ENCODE data around the gene CPNE2.

DNA sequence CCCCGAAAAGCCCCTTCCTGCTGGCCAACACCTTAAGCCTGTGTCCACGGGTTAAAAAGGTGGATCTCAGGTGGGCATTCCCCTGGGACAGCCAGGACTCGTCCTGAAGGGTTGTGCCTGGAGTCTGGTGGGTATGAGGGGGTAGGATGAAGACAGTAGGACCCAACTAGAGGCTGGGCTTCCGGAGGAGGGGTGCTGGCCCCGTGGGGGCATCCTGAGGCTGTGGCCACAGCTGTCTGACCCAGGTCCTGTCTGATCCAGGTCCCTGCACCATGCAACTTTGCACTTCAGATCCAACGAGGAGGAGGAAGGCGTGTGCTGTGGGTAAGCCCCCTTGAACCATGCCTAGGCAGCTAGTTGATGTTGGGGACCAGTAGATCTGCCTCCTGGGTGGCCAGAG lies 37.6 kb upstream of the CPNE2 start:
- TF ChIP-seq, protein P1, sequence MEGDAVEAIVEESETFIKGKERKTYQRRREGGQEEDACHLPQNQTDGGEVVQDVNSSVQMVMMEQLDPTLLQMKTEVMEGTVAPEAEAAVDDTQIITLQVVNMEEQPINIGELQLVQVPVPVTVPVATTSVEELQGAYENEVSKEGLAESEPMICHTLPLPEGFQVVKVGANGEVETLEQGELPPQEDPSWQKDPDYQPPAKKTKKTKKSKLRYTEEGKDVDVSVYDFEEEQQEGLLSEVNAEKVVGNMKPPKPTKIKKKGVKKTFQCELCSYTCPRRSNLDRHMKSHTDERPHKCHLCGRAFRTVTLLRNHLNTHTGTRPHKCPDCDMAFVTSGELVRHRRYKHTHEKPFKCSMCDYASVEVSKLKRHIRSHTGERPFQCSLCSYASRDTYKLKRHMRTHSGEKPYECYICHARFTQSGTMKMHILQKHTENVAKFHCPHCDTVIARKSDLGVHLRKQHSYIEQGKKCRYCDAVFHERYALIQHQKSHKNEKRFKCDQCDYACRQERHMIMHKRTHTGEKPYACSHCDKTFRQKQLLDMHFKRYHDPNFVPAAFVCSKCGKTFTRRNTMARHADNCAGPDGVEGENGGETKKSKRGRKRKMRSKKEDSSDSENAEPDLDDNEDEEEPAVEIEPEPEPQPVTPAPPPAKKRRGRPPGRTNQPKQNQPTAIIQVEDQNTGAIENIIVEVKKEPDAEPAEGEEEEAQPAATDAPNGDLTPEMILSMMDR (IDR thresholded peaks at IDR 0.05) = no peak
- no peak for TF ChIP-seq POLR2AphosphoS5 (IDR thresholded peaks at IDR 0.05)
- TF ChIP-seq POLR2A (IDR thresholded peaks at IDR 0.05) = no peak
- no peak for TF ChIP-seq EP300 (IDR thresholded peaks at IDR 0.05)
